PC-3 (cell line): ENCODE results near the gene MICALL2. TPM values are rescaled to one million over a fixed set of nuclear protein-coding genes. Genes with fewer than 3 reads are reported as not detected.

Experiments
- ATAC-seq: fragments of 200-7000 bp; cut with Tn5 transposase; 2 replicates; pipeline ENCODE4 v1.9.1; 2020; ENCODE audit warnings: mild to moderate bottlenecking, moderate library complexity
- BruUV-seq: library from RNA; stranded (reverse); fragments of 400-500 nt; replicated peaks from 2 replicates; lab custom pipeline; 2021; lab: Mats Ljungman, UMichigan
- CTCF ChIA-PET: fragments of 300-600 bp; sonication (Branson Sonifier 250); formaldehyde crosslinking; loops from one replicate; lab custom pipeline; 2022; ENCODE audit warnings: antibody characterized with exemption; lab: Charles Lee
- POLR2A ChIA-PET: fragments of 300-600 bp; sonication (Branson Sonifier 250); formaldehyde crosslinking; loops from one replicate; lab custom pipeline; 2022; ENCODE audit warnings: antibody characterized with exemption; ENCODE audit not compliant: unreplicated experiment; lab: Charles Lee
- DNase-seq: peaks from one replicate; pipeline ENCODE4 v3.0.0-alpha.2; 2015
- H2AFZ ChIP-seq: fragments of 300-600 bp; sonication (generic); 2 replicates; pipeline ENCODE4 v1.6.0; 2016; ENCODE audit warnings: antibody characterized with exemption, low read length
- H3F3A ChIP-seq: fragments of 300-600 bp; sonication (generic); one replicate; pipeline ENCODE4 v1.6.0; 2017; ENCODE audit warnings: antibody characterized with exemption, low read length, control low read depth, mild to moderate bottlenecking; ENCODE audit not compliant: unreplicated experiment
- H3K27ac ChIP-seq: fragments of 300-600 bp; sonication (generic); 2 replicates; pipeline ENCODE4 v1.5.1; 2016; ENCODE audit warnings: mild to moderate bottlenecking, low read length
- H3K27me3 ChIP-seq: fragments of 300-600 bp; sonication (generic); 2 replicates; pipeline ENCODE4 v1.6.1; 2016; ENCODE audit warnings: low read length, mixed read lengths
- H3K36me3 ChIP-seq: fragments of 300-600 bp; sonication (generic); 2 replicates; pipeline ENCODE4 v1.6.1; 2016; ENCODE audit warnings: low read depth, mixed run types, low read length, mixed read lengths
- H3K4me1 ChIP-seq: fragments of 300-600 bp; sonication (generic); 2 replicates; pipeline ENCODE4 v1.5.1; 2016; ENCODE audit warnings: low read length; ENCODE audit not compliant: insufficient read depth
- H3K4me2 ChIP-seq: fragments of 300-600 bp; sonication (generic); 2 replicates; pipeline ENCODE4 v1.6.0; 2016; ENCODE audit warnings: low read length
- H3K4me3 ChIP-seq: fragments of 300-600 bp; sonication (generic); 2 replicates; pipeline ENCODE4 v1.5.1; 2016; ENCODE audit warnings: mild to moderate bottlenecking, low read length, mixed read lengths
- H3K79me2 ChIP-seq: fragments of 300-600 bp; sonication (generic); 2 replicates; pipeline ENCODE4 v1.6.1; 2017; ENCODE audit warnings: low read length, mixed read lengths
- H3K9ac ChIP-seq: fragments of 300-600 bp; sonication (generic); 2 replicates; pipeline ENCODE4 v1.6.0; 2016; ENCODE audit warnings: mild to moderate bottlenecking, low read length
- H3K9me2 ChIP-seq: fragments of 300-600 bp; sonication (generic); replicated peaks from 2 replicates; pipeline ENCODE4 v1.6.1; 2016; ENCODE audit warnings: mixed run types, low read length, mixed read lengths
- H3K9me3 ChIP-seq: fragments of 300-600 bp; sonication (generic); 2 replicates; pipeline ENCODE4 v1.6.1; 2016; ENCODE audit warnings: low read length, mixed read lengths
- H4K20me1 ChIP-seq: fragments of 300-600 bp; sonication (generic); 2 replicates; pipeline ENCODE4 v1.6.1; 2016; ENCODE audit warnings: low read length, mixed read lengths
- CTCF ChIP-seq: fragments of 300-600 bp; sonication (generic); conservative IDR thresholded peaks from 2 replicates; pipeline ENCODE4 v1.5.1; 2017; ENCODE audit warnings: antibody characterized with exemption, low read depth, mild to moderate bottlenecking, low read length
- EZH2 ChIP-seq: fragments of 300-600 bp; sonication (generic); IDR thresholded peaks from one replicate; pipeline ENCODE4 v1.6.1; 2017; ENCODE audit warnings: antibody characterized with exemption, mild to moderate bottlenecking, low read length; ENCODE audit not compliant: unreplicated experiment
- EZH2phosphoT487 ChIP-seq: fragments of 300-600 bp; sonication (generic); IDR thresholded peaks from 2 replicates; pipeline ENCODE4 v1.6.1; 2018; ENCODE audit warnings: mild to moderate bottlenecking, antibody characterized with exemption, low read length, borderline replicate concordance
- intact Hi-C: fragments of 100-400 bp; cut with micrococcal nuclease; formaldehyde crosslinking; loops from 2 replicates; pipeline ENCODE4 v1.9.0; 2023
- total RNA-seq: library from RNA; depleted of rRNA; stranded (reverse); fragments of >200 nt; gene quantifications from 2 replicates; pipeline ENCODE4 v1.2.3, GENCODE V29; 2014

MICALL2 gene
- total RNA-seq, 1 experiment from 2014 or later = 52.8 TPM

- no peaks in the 10 kb centered on the region for H3K9me3 ChIP-seq
- H2AFZ ChIP-seq = no peak overlapping the region
- H3K79me2 ChIP-seq = peaks cover 50% of the 10 kb centered on the region
- no peaks in the 10 kb centered on the region for H3F3A ChIP-seq
- BruUV-seq = no TSS peak
- no peaks in the 10 kb centered on the region for H3K27me3 ChIP-seq
- DNase-seq (no peak), ATAC-seq (no peak)
- no peaks in the 10 kb centered on the region for H3K9me2 ChIP-seq
- intact Hi-C loops = no loop called here
- ChIA-PET CTCF (no interaction called here), POLR2A (no interaction called here)
- H3K36me3 ChIP-seq = no peaks in the 10 kb centered on the region
- peaks cover 22% of the 10 kb centered on the region; the same call in 1 of the 2 replicates for H4K20me1 ChIP-seq
- H3K27ac ChIP-seq = no peak overlapping the region
- no peak for TF ChIP-seq EZH2phosphoT487
- TF ChIP-seq EZH2 = no peak
- no peak for TF ChIP-seq CTCF
- H3K4me2 ChIP-seq = no peak overlapping the region
- peaks cover 14% of the 10 kb centered on the region for H3K4me1 ChIP-seq
- H3K4me3 ChIP-seq = no peak overlapping the region
- H3K9ac ChIP-seq = no peak overlapping the region
These were observed 8.3 kb downstream of the MICALL2 start for GRCh38 chr7:1450987-1451386.

DNA sequence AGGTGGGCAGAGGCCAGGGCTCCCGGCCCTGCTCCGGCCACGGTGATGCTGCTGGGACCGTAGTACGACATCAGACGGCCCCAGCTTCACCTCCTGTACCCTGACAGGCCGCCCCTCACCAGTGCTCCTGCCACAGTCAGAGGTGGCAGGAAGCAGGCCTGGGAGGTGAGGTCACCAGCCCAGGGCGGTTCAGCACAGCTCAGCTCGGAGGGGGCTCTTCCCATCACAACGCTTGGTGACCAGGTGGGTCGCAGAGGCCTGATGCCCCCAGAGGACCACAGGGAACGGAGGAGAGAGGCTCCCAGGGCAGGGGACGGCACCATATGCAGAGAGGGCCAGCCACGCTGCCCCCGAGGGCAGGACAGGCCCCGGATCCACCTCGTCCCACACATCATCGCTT, 8.8 kb downstream of the MICALL2 start:
- Histone ChIP-seq H3K9ac (no peak overlapping the region), H3F3A (no peaks in the 10 kb centered on the region), H3K9me2 (no peaks in the 10 kb centered on the region), H3K9me3 (no peaks in the 10 kb centered on the region), H2AFZ (no peak overlapping the region), H3K4me3 (no peak overlapping the region), H3K4me1 (peaks cover 9% of the 10 kb centered on the region), H3K36me3 (no peaks in the 10 kb centered on the region), H3K79me2 (peaks cover 45% of the 10 kb centered on the region), H3K4me2 (no peak overlapping the region), H3K27ac (no peak overlapping the region), H3K27me3 (no peaks in the 10 kb centered on the region), H4K20me1 (peaks cover 19% of the 10 kb centered on the region; the same call in 1 of the 2 replicates)
- POLR2A ChIA-PET = no interaction called here
- DNase-seq (no peak), ATAC-seq (no peak)
- intact Hi-C loops = no loop called here
- no TSS peak for BruUV-seq
- CTCF ChIA-PET = no interaction called here
- TF ChIP-seq EZH2phosphoT487 = no peak
- TF ChIP-seq EZH2 = no peak
- no peak for TF ChIP-seq CTCF

DNA sequence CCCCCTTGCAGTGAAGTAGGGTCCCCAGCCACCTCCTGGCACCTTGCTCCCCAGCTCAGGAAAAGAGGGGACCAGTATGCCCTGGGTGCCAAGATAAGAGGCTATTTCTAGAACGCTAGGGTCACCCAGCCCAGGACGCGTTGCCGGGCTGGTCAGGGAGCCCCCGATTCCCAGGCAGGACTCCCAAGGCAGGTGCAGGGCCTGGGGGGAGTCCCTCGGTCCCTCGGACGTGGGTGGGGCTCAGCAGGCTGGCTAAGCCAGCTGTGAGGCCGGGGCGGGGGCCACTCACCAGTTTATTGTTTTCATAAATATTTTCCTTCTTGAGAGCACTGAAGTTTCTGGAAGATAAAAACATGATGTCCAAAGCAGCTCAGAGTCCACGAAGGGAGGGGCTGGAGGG, 9.3 kb downstream of the MICALL2 start:
- TF ChIP-seq CTCF = no peak
- TF ChIP-seq EZH2phosphoT487 = no peak
- no peak for TF ChIP-seq EZH2
- Histone ChIP-seq H3K36me3 (no peaks in the 10 kb centered on the region), H3K27ac (no peak overlapping the region), H2AFZ (no peak overlapping the region), H3K4me2 (no peak overlapping the region), H3F3A (no peaks in the 10 kb centered on the region), H3K27me3 (no peaks in the 10 kb centered on the region), H3K4me3 (no peak overlapping the region), H3K4me1 (peaks cover 5% of the 10 kb centered on the region), H3K9ac (no peak overlapping the region), H3K9me2 (no peaks in the 10 kb centered on the region), H3K9me3 (no peaks in the 10 kb centered on the region), H3K79me2 (peaks cover 40% of the 10 kb centered on the region), H4K20me1 (peaks cover 17% of the 10 kb centered on the region; the same call in 1 of the 2 replicates)
- POLR2A ChIA-PET = no interaction called here
- ATAC-seq (no peak), DNase-seq (no peak)
- CTCF ChIA-PET = interaction anchor here (0.6 kb wide), 1 partner anchor 187 kb away, joined by 3 read pairs; no protein-coding TSS in a partner anchor
- BruUV-seq = no TSS peak
- intact Hi-C loops = no loop called here
